ENCODE data around the gene FERMT1.

Gene FERMT1

GRCh38 chr20:6122873-6123648 lies at the start of gene FERMT1:
TSS of gene FERMT1 (minus strand) at chr20:6123030. CDS start at chr20:6119554, 3,476 bp downstream.
- peak; percentile 84 for DNase-seq

GRCh38 chr20:6169251-6169650 lies 46.4 kb upstream of the FERMT1 start:
- peak; percentile 2 for DNase-seq

GRCh38 chr20:6168204-6168603 lies 45.4 kb upstream of the FERMT1 start:
- no peak for DNase-seq

GRCh38 chr20:6165346-6165745 lies 42.5 kb upstream of the FERMT1 start:
- no peak for DNase-seq

- DNase-seq = no peak
Measured at GRCh38 chr20:6164421-6165341, 41.9 kb upstream of the FERMT1 start.

- no peak for DNase-seq
Measured at GRCh38 chr20:6160736-6161135, 37.9 kb upstream of the FERMT1 start.

GRCh38 chr20:6157345-6157744 lies 34.5 kb upstream of the FERMT1 start:
- DNase-seq = peak; percentile 10

GRCh38 chr20:6152777-6153176 lies 29.9 kb upstream of the FERMT1 start:
- no peak for DNase-seq

GRCh38 chr20:6148073-6148472 lies 25.2 kb upstream of the FERMT1 start:
- DNase-seq = no peak

- DNase-seq = peak; percentile 81
Measured at GRCh38 chr20:6142348-6142993, 19.6 kb upstream of the FERMT1 start.

GRCh38 chr20:6140947-6141346 lies 18.1 kb upstream of the FERMT1 start:
- DNase-seq = peak; percentile 42

- DNase-seq = no peak
Measured at GRCh38 chr20:6135347-6135746, 12.5 kb upstream of the FERMT1 start.

- no peak for DNase-seq
Measured at GRCh38 chr20:6134592-6134991, 11.8 kb upstream of the FERMT1 start.

GRCh38 chr20:6130045-6130444 lies 7.2 kb upstream of the FERMT1 start:
- DNase-seq = no peak

- no peak for DNase-seq
Measured at GRCh38 chr20:6127825-6128224, 5.0 kb upstream of the FERMT1 start.

- DNase-seq = no peak
Measured at GRCh38 chr20:6126846-6127245, 4.0 kb upstream of the FERMT1 start.

GRCh38 chr20:6123649-6124014 lies 802 bp upstream of the FERMT1 start:
- no peak for DNase-seq

GRCh38 chr20:6122111-6122872 lies 538 bp downstream of the FERMT1 start:
- DNase-seq = peak; percentile 19

GRCh38 chr20:6121504-6121903 lies 1.3 kb downstream of the FERMT1 start:
- DNase-seq = no peak

- no peak for DNase-seq
Measured at GRCh38 chr20:6120491-6120988, 2.3 kb downstream of the FERMT1 start.

- DNase-seq = no peak
Measured at GRCh38 chr20:6116758-6117157, 6.1 kb downstream of the FERMT1 start.

- DNase-seq = no peak
Measured at GRCh38 chr20:6115221-6115895, 7.5 kb downstream of the FERMT1 start.
